Vagina (tissue), 2 donors: ENCODE results near the gene ITPKB. TPM values are rescaled to one million over a fixed set of nuclear protein-coding genes. Genes with fewer than 3 reads are reported as not detected.

Experiments
- DNase-seq, 2 donors: peaks; one replicate each; pipeline ENCODE4 v3.0.0-alpha.2; 2017; ENCODE audit errors: extremely low spot score in 2 of 2
- H3K27ac ChIP-seq: fragments of 200-600 bp; sonication (generic); one replicate; pipeline ENCODE4 v1.5.1; 2019
- H3K27me3 ChIP-seq: fragments of 200-600 bp; sonication (generic); one replicate; pipeline ENCODE4 v1.5.1; 2019
- H3K36me3 ChIP-seq, 2 donors: fragments of 200-600 bp; sonication (generic); one replicate each; pipeline ENCODE4 v1.5.1; 2017 to 2019
- H3K4me1 ChIP-seq: fragments of 200-600 bp; sonication (generic); one replicate; pipeline ENCODE4 v1.5.1; 2019
- H3K4me3 ChIP-seq, 2 donors: fragments of 200-600 bp; sonication (generic); 1 replicate in 1 of 2; 2 replicates in 1 of 2; pipeline ENCODE4 v1.5.1; 2016 to 2019
- H3K9me3 ChIP-seq: fragments of 200-600 bp; sonication (generic); one replicate; pipeline ENCODE4 v1.5.1; 2019
- CTCF ChIP-seq, 3 experiments: fragments of 450-650 bp in 2 of 3; fragments of 200-600 bp in 1 of 3; sonication (generic) in 1 of 3; IDR thresholded peaks; one replicate each; pipeline ENCODE4 v1.5.1; 2017 to 2019; ENCODE audit warnings: antibody characterized with exemption in 3 of 3, mild to moderate bottlenecking in 2 of 3, moderate library complexity in 2 of 3
- POLR2A ChIP-seq, 2 donors: fragments of 450-650 bp; IDR thresholded peaks; one replicate each; pipeline ENCODE4 v1.6.1; 2017; ENCODE audit warnings: antibody characterized with exemption in 2 of 2, mild to moderate bottlenecking in 2 of 2, moderate library complexity in 2 of 2
- POLR2AphosphoS5 ChIP-seq, 2 donors: sonication (generic); formaldehyde crosslinking; IDR thresholded peaks; one replicate each; pipeline ENCODE4 v1.9.0; 2017; ENCODE audit warnings: antibody characterized with exemption in 2 of 2, mild to moderate bottlenecking in 2 of 2, low read depth in 1 of 2; ENCODE audit not compliant: insufficient read depth in 1 of 2
- intact Hi-C: fragments of 100-400 bp; cut with DNase I; formaldehyde crosslinking; loops from one replicate; pipeline ENCODE4 v1.15.1; 2023
- total RNA-seq: library from RNA; depleted of rRNA; stranded (reverse); fragments of >200 nt; gene quantifications from one replicate; pipeline ENCODE4 v1.2.3, GENCODE V29; 2016

ITPKB gene
- total RNA-seq, 1 donor from 2014 or later, result 31.7 TPM

- Histone ChIP-seq H3K27ac (peak overlapping the region; percentile 25), H3K4me1 (peaks cover 24% of the 10 kb centered on the region), H3K36me3 (peaks cover 0 to 46% of the 10 kb centered on the region in 2 donors), H3K4me3 (no peak overlapping the region), H3K9me3 (no peaks in the 10 kb centered on the region), H3K27me3 (no peaks in the 10 kb centered on the region)
- intact Hi-C loops, result no loop called here
- no peak for DNase-seq
- TF ChIP-seq POLR2AphosphoS5 (IDR thresholded peaks at IDR 0.05; ENCODE audit: insufficient read depth in 1 of 2, low read depth in 1 of 2), result no peak
- no peak for TF ChIP-seq CTCF (IDR thresholded peaks at IDR 0.05)
- TF ChIP-seq POLR2A (IDR thresholded peaks at IDR 0.05), result no peak
These were observed 94.4 kb downstream of the ITPKB start for GRCh38 chr1:226644541-226645176.

GRCh38 chr1:226643611-226644540 lies 95.2 kb downstream of the ITPKB start:
- intact Hi-C loops, result no loop called here
- Histone ChIP-seq H3K4me1 (peaks cover 24% of the 10 kb centered on the region), H3K9me3 (no peaks in the 10 kb centered on the region), H3K4me3 (no peak overlapping the region), H3K27ac (no peak overlapping the region), H3K36me3 (peaks cover 0 to 54% of the 10 kb centered on the region in 2 donors), H3K27me3 (no peaks in the 10 kb centered on the region)
- no peak for TF ChIP-seq POLR2A (IDR thresholded peaks at IDR 0.05)
- TF ChIP-seq POLR2AphosphoS5 (IDR thresholded peaks at IDR 0.05; ENCODE audit: insufficient read depth in 1 of 2, low read depth in 1 of 2), result no peak
- no peak for TF ChIP-seq CTCF (IDR thresholded peaks at IDR 0.05)
- DNase-seq, result no peak

GRCh38 chr1:226643177-226643576 lies 95.9 kb downstream of the ITPKB start:
- intact Hi-C loops, result no loop called here
- Histone ChIP-seq H3K9me3 (no peaks in the 10 kb centered on the region), H3K4me3 (no peak overlapping the region), H3K27ac (no peak overlapping the region), H3K27me3 (no peaks in the 10 kb centered on the region), H3K4me1 (peaks cover 27% of the 10 kb centered on the region), H3K36me3 (peaks cover 0 to 55% of the 10 kb centered on the region in 2 donors)
- no peak for TF ChIP-seq CTCF (IDR thresholded peaks at IDR 0.05)
- no peak for TF ChIP-seq POLR2AphosphoS5 (IDR thresholded peaks at IDR 0.05; ENCODE audit: insufficient read depth in 1 of 2, low read depth in 1 of 2)
- no peak for DNase-seq

GRCh38 chr1:226642421-226642820 lies 96.7 kb downstream of the ITPKB start:
- DNase-seq, result no peak
- Histone ChIP-seq H3K36me3 (peaks cover 0 to 53% of the 10 kb centered on the region in 2 donors), H3K4me3 (no peak overlapping the region), H3K27ac (no peak overlapping the region), H3K9me3 (no peaks in the 10 kb centered on the region), H3K27me3 (no peaks in the 10 kb centered on the region), H3K4me1 (peaks cover 35% of the 10 kb centered on the region)
- no peak for TF ChIP-seq CTCF (IDR thresholded peaks at IDR 0.05)
- no peak for TF ChIP-seq POLR2AphosphoS5 (IDR thresholded peaks at IDR 0.05; ENCODE audit: insufficient read depth in 1 of 2, low read depth in 1 of 2)
- no peak for TF ChIP-seq POLR2A (IDR thresholded peaks at IDR 0.05)
- intact Hi-C loops, result no loop called here
